ENCODE measurements around the gene KANSL1.
"Not testable (repeated sequence)": the region's sequence is repeated elsewhere in the genome, so short reads cannot be mapped to it uniquely, and the experiment has no call there.

KANSL1 gene

DNA sequence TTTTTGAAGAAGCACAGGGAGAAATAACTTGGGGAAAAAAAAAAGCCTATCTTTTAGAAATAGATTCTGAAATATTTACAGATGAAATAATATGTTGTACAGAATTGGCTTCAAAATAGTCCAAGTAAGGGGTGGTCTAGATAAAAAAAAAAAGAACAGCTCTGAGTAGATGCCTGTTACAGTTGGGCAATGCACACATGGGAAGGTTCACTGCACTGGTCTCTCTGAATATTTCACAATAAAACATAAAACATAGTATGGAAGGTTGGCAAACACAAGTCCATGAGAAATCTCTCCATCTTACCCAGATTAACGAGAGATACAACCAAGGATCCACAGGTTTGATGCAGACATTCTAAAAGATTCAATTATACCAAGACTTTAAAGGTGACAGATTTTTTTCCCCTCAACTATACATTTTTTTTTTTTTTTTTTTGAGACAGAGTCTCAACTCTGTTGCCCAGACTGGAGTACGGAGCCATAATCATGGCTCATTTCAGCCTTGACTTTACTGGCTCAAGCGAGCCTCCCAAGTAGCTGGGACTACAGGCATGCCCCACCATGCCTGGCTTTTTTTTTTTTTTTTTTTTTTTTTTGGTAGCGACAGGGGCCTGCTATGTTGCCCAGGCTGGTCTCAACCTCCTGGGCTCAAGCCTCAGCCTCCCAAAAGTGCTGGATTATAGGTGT lies 58.0 kb downstream of the KANSL1 start:
- DNase-seq = no peak

DNA sequence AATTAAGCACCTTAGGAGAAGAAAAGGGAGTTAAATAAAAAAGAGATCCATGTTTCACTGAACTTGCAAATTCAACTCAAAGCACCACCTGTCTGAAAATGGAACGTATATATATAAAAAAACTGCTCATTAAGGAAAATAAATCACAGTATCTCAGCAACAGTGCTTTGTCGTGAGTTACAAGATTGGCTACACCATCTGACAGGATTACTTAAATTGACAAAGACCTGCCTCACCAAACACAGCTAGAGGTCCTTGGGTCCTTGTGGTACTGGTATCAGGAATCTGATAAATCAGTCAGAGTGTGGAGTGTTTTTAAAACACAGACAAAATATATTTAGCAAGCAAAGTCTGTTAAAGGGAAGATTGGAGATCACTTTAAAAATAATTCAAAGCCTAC lies 63.9 kb downstream of the KANSL1 start:
- no peak for DNase-seq

- no peak for DNase-seq
These were observed 64.8 kb downstream of the KANSL1 start for GRCh38 chr17:46128453-46128852.

DNA sequence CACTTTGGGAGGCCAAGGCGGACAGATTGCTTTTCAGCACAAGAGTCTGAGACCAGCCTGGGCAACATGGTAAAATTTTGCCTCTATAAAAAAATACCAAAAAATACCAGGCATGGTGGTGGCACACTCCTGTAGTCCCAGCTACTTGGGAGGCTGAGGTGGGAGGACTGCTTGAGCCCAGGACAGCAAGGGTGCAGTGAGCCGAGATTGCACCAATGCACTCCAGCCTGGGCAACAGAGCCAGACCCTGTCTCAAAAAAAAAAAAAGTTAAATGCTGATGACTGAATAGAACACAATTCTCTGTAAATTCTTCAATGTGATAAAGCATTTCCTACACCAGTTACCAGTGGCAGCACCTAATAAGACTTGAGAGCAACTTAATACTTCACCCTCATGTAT lies 65.7 kb downstream of the KANSL1 start:
- no peak for DNase-seq

- DNase-seq = no peak
These were observed 66.4 kb downstream of the KANSL1 start for GRCh38 chr17:46126840-46127239.

- no peak for DNase-seq
These were observed 67.4 kb downstream of the KANSL1 start for GRCh38 chr17:46125831-46126230.

DNA sequence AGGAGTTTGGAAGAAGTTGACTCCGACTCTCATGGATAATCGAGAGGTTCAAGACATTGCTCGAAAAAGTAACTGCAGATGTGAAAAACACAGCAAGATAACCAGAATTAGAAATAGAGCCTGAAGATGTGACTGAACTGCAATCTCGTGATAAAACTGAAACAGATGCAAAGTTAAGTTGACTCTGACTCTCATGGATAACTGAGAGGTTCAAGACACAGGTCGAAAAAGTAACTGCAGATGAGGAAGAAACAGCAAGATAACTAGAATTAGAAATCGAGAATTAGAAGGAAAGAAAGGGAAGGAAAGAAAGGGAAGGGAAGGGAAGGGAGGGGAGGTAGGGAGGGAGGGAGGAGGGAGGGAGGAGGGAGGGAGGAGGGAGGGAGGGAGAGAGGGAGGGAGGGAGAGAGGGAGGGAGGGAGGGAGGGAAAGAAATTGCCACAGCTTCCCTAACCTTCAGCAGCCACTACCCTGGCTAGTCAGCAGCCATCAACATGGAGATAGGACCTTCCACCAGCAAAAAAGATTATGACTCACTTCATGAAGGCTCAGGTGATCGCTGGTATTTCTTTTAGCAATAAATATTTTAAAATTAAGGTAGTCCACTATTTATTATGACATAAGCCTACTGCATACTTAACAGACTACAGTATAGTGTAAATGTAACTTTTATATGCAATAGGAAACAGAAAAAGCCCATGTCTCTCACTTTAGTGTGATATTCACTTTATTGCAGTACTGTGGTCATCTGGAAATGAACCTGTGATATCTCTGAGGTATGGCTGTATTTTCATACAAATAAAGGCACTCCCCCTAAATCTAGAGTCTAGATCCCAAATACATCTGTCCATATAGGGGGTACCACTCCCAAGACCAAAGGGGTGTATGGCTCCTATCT lies 68.3 kb downstream of the KANSL1 start:
- DNase-seq = no peak

GRCh38 chr17:46123607-46124006 lies 69.6 kb downstream of the KANSL1 start:
- no peak for DNase-seq

GRCh38 chr17:46122486-46122871 lies 70.8 kb downstream of the KANSL1 start:
- no peak for DNase-seq

GRCh38 chr17:46121841-46122485 lies 71.3 kb downstream of the KANSL1 start:
- DNase-seq = no peak

DNA sequence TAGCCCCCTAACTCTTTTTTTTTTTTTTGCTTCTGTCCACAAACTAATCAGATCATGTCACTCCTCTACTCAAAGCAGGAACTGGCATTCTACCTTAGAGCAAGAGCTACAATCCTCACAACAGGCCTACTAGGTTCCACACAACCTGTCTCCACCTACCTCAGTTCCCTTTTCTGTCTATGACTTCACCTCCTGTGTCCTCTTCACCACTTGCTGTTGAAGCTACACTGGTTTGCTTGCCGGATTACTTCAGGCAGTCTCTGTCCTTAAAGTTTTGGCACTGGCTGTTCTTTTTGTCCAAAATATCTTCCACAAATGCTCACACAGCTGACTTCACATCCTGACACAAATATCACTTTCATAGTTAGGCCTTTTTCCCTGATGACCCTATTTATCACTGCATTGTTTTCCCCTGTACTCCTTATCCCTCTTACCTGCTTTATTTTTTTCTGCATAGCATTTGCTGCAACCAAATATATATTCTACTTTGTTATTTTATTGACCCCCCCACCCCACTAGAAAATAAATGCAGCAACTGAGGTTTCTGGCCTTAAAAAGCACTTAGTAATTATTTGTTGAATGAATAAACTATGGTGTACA lies 72.0 kb downstream of the KANSL1 start:
- DNase-seq = no peak

GRCh38 chr17:46120537-46120936 lies 72.7 kb downstream of the KANSL1 start:
- DNase-seq = no peak

- no peak for DNase-seq
These were observed 73.2 kb downstream of the KANSL1 start for GRCh38 chr17:46120078-46120477.

GRCh38 chr17:46118964-46119363 lies 74.3 kb downstream of the KANSL1 start:
- DNase-seq = no peak

GRCh38 chr17:46117850-46118696 lies 75.2 kb downstream of the KANSL1 start:
- no peak for DNase-seq

- no peak for DNase-seq
These were observed 76.1 kb downstream of the KANSL1 start for GRCh38 chr17:46117117-46117516.

DNA sequence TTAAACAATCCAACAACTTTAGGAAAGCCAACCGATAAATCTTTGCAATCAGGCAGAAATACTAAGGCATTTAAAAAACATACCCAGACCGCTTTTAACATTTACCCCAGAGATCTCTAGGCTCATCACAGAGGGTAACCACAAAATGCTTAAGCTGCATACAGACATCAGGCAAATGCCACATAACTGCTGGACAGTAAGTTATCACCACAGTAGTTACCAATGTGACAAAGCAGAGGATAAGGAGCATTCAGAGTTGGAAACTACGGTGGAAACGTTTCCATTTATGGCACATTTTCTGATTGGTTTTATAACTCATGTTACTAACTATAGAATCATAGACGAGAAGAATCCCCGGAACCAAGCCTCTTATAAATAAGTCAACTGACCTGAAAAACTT lies 77.5 kb downstream of the KANSL1 start:
- no peak for DNase-seq

DNA sequence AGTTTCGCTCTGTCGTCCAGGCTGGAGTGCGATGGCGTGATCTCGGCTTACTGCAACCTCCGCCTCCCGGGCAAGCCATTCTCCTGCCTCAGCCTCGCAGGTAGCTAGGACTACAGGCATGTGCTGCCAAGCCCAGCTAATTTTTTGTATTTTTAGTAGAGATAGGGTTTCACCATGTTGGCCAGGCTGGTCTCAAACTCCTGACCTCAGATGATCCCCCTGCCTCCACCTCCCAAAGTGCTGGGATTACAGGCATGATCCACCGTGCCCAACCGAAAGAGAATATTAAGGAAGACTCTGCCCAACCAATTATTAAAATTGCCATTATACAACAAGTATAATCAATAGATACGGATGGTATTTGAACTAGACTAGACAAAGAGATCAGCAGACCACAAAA lies 82.0 kb downstream of the KANSL1 start:
- DNase-seq = not testable (repeated sequence)

DNA sequence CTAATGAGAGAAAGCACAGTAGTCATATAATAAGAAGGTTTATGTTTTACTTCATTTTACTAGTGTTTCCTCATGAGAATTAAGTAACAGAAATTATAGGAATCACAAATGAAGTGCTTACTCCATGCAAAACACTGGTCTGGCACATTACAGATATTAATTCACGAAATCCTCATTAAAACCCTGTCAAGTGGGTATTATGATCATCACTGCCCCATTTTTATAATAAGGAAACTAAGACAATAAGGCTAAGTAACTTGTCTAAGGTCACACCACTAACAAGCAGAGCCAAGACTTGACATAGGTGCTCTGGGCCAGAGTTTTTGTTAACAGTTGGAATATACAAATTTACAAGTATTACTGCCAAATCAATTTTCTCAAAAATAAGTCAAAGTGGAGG lies 83.0 kb downstream of the KANSL1 start:
- DNase-seq = no peak

GRCh38 chr17:46109603-46110189 lies 83.5 kb downstream of the KANSL1 start:
- DNase-seq = no peak

DNA sequence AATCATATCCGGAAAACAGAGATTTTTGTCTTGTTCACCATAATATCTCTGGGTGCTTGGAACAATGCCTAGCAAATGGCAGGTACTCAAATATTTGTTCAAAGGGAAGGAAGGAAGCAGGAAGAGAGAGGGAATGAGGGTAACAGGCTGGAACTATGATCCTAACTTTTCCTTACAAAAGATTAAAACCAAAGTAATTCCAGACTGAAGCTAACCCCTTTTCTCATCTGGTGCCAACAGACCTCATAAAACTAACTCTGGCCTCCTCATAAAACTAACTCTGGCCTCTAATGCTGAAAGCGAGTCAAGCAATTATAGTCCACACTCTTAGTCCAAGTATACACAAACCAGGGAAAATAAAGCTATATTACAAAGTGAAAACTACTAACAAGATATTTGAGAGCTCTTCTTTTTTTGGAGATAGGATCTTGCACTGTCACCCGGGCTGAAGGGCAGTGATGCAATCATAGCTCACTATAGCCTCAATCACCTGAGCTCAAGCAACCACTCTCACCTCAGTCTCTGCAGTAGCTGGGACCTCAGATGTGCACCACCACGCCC lies 84.6 kb downstream of the KANSL1 start:
- DNase-seq = no peak

DNA sequence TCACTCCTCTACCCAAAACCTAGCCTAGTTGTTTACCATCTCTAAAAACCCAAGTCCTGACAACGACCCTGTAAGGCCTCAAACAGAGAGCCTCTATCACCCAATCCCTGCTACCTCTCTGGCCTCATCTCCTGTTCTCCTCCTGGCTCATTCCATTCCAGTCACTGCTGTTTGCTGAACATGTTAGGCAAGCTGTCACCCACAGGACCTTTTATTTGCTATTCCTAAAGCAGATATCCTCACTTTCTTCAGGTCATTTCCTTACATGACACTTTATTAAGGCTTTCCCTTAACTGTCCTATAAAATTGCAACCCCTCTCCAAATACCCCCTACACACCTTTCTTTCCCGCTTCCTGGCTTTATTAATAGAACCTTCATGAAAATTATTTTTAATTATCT lies 85.1 kb downstream of the KANSL1 start:
- DNase-seq = no peak

Data from CD4-positive, alpha-beta T cell treated with Interleukin-4 for 1 hour (primary cell).